H1 (cell line): Measurements from ENCODE around the gene TINAGL1. TPM values are rescaled to one million over a fixed set of nuclear protein-coding genes. Genes with fewer than 3 reads are reported as not detected.

Experiments
- CTCF ChIA-PET: fragments of 300-600 bp; sonication (Branson Sonifier 250); formaldehyde crosslinking; loops from one replicate; lab custom pipeline; 2021; ENCODE audit not compliant: partially characterized antibody; lab: Charles Lee
- POLR2A ChIA-PET: fragments of 300-600 bp; sonication (Branson Sonifier 250); formaldehyde crosslinking; loops from one replicate; lab custom pipeline; 2021; ENCODE audit warnings: inconsistent platforms; ENCODE audit not compliant: partially characterized antibody; lab: Charles Lee
- DNase-seq, 2 experiments: peaks; one replicate each; pipeline versions ENCODE4 v3.0.0 to v3.0.0-alpha.2; 2010 to 2022; ENCODE audit warnings: low spot score in 2 of 2, low read depth in 1 of 2, mixed read lengths in 1 of 2
- FAIRE-seq: peaks from 2 replicates; lab custom pipeline; 2011; peaks lifted over from hg19 to GRCh38; lab: Jason Lieb, UNC
- H2AFZ ChIP-seq: 2 replicates; pipeline ENCODE4 v1.8.1; 2012; ENCODE audit warnings: low read length, inconsistent platforms
- H2AK5ac ChIP-seq: 2 replicates; pipeline ENCODE4 v1.6.1; 2013; ENCODE audit warnings: low read depth, low read length
- H2BK120ac ChIP-seq: replicated peaks from 2 replicates; pipeline ENCODE3; 2013; ENCODE audit warnings: low read depth, low read length, inconsistent platforms
- H2BK12ac ChIP-seq: 2 replicates; pipeline ENCODE4 v1.6.1; 2013; ENCODE audit warnings: low read depth, low read length
- H2BK15ac ChIP-seq: 2 replicates; pipeline ENCODE4 v1.6.1; 2013; ENCODE audit warnings: low read length
- H2BK20ac ChIP-seq: 2 replicates; pipeline ENCODE4 v1.6.1; 2013; ENCODE audit warnings: low read length
- H2BK5ac ChIP-seq: 2 replicates; pipeline ENCODE4 v1.6.1; 2013; ENCODE audit warnings: low read depth, low read length
- H3K14ac ChIP-seq: 2 replicates; pipeline ENCODE4 v1.6.1; 2013; ENCODE audit warnings: inconsistent platforms; ENCODE audit not compliant: insufficient read length
- H3K18ac ChIP-seq: 2 replicates; pipeline ENCODE4 v1.6.1; 2013; ENCODE audit warnings: low read length; ENCODE audit errors: extremely low read depth
- H3K23ac ChIP-seq: 2 replicates; pipeline ENCODE4 v1.6.1; 2013; ENCODE audit warnings: inconsistent platforms; ENCODE audit not compliant: insufficient read length
- H3K23me2 ChIP-seq: 2 replicates; pipeline ENCODE4 v1.6.1; 2013; ENCODE audit warnings: low read depth, low read length
- H3K27ac ChIP-seq: 2 replicates; pipeline ENCODE4 v1.6.1; 2011; ENCODE audit warnings: low read depth, low read length, inconsistent platforms
- H3K27me3 ChIP-seq, 4 experiments: replicated peaks in 1 of 4; 1 replicate in 1 of 4; 2 replicates in 3 of 4; pipeline versions ENCODE4 v1.6.1 to v1.8.1; 2011 to 2013; ENCODE audit warnings: low read length in 3 of 4, mild to moderate bottlenecking in 3 of 4, inconsistent platforms in 2 of 4, mixed read lengths in 2 of 4, moderate library complexity in 1 of 4; ENCODE audit not compliant: control insufficient read depth in 3 of 4, insufficient read depth in 3 of 4; ENCODE audit errors: extremely low read depth in 1 of 4
- H3K36me3 ChIP-seq, 4 experiments: 2 replicates each; pipeline versions ENCODE4 v1.6.1 to v1.8.1; 2011 to 2013; ENCODE audit warnings: mild to moderate bottlenecking in 4 of 4, low read length in 3 of 4, moderate library complexity in 2 of 4, control low read depth in 1 of 4, inconsistent platforms in 1 of 4; ENCODE audit not compliant: insufficient read depth in 4 of 4, control insufficient read depth in 2 of 4
- H3K4ac ChIP-seq: replicated peaks from 2 replicates; pipeline ENCODE3; 2013; ENCODE audit warnings: low read length, low read depth, mixed read lengths, inconsistent platforms; ENCODE audit not compliant: insufficient read length
- H3K4me1 ChIP-seq, 4 experiments: replicated peaks in 1 of 4; 1 replicate in 1 of 4; 2 replicates in 3 of 4; pipeline versions ENCODE4 v1.6.1 to v1.8.1; 2011 to 2013; ENCODE audit warnings: low read length in 3 of 4, inconsistent platforms in 2 of 4, mixed read lengths in 1 of 4; ENCODE audit not compliant: insufficient read depth in 4 of 4, control insufficient read depth in 3 of 4
- H3K4me2 ChIP-seq, 2 experiments: 2 replicates each; pipeline versions ENCODE4 v1.6.1 to v1.8.1; 2011 to 2013; ENCODE audit warnings: low read depth in 2 of 2, low read length in 2 of 2, control low read depth in 1 of 2, inconsistent platforms in 1 of 2, mild to moderate bottlenecking in 1 of 2; ENCODE audit not compliant: insufficient read depth in 1 of 2
- H3K4me3 ChIP-seq, 4 experiments: fragments of 200-600, 300-600 bp in 1 of 4; sonication (generic), shearing (Covaris generic), sonication (Bioruptor Twin) in 1 of 4; 2 replicates each; pipeline versions ENCODE4 v1.5.1 to v1.8.1; 2011 to 2016; ENCODE audit warnings: low read length in 4 of 4, low read depth in 3 of 4, control low read depth in 2 of 4, inconsistent platforms in 2 of 4, mild to moderate bottlenecking in 2 of 4, mixed read lengths in 1 of 4, moderate library complexity in 1 of 4; ENCODE audit not compliant: insufficient read depth in 2 of 4; ENCODE audit errors: extremely low read depth in 1 of 4
- H3K56ac ChIP-seq: replicated peaks from 2 replicates; pipeline ENCODE3; 2013; ENCODE audit warnings: low read depth, mild to moderate bottlenecking, mixed read lengths, low read length, inconsistent platforms; ENCODE audit not compliant: insufficient read length
- H3K79me1 ChIP-seq: 2 replicates; pipeline ENCODE4 v1.6.1; 2013; ENCODE audit warnings: low read depth, low read length, control low read depth
- H3K79me2 ChIP-seq, 2 experiments: 2 replicates each; pipeline versions ENCODE4 v1.6.1 to v1.8.1; 2012 to 2013; ENCODE audit warnings: low read length in 2 of 2, mild to moderate bottlenecking in 2 of 2, inconsistent platforms in 1 of 2; ENCODE audit not compliant: insufficient read depth in 2 of 2, control insufficient read depth in 1 of 2
- H3K9ac ChIP-seq, 4 experiments: replicated peaks in 1 of 4; 1 replicate in 1 of 4; 2 replicates in 3 of 4; pipeline versions ENCODE4 v1.6.1 to v1.8.1; 2011 to 2013; ENCODE audit warnings: low read depth in 3 of 4, low read length in 3 of 4, control low read depth in 2 of 4, mild to moderate bottlenecking in 2 of 4, moderate library complexity in 2 of 4, inconsistent platforms in 1 of 4; ENCODE audit errors: extremely low read depth in 1 of 4
- H3K9me3 ChIP-seq, 2 experiments: 2 replicates each; pipeline versions ENCODE4 v1.6.1 to v1.8.1; 2012 to 2013; ENCODE audit warnings: mild to moderate bottlenecking in 2 of 2, moderate library complexity in 2 of 2, control low read depth in 1 of 2, inconsistent platforms in 1 of 2, low read depth in 1 of 2, low read length in 1 of 2, mixed read lengths in 1 of 2; ENCODE audit not compliant: insufficient read depth in 2 of 2
- H4K20me1 ChIP-seq, 2 experiments: replicated peaks in 1 of 2; 2 replicates each; pipeline versions ENCODE3 to v1.8.1; 2011 to 2013; ENCODE audit warnings: inconsistent platforms in 2 of 2, low read length in 2 of 2, mild to moderate bottlenecking in 1 of 2; ENCODE audit not compliant: insufficient read depth in 2 of 2, control insufficient read depth in 1 of 2
- H4K5ac ChIP-seq: 2 replicates; pipeline ENCODE4 v1.6.1; 2013; ENCODE audit warnings: low read length, low read depth, mixed read lengths, inconsistent platforms; ENCODE audit not compliant: insufficient read length
- H4K8ac ChIP-seq: 2 replicates; pipeline ENCODE4 v1.8.0; 2013; ENCODE audit warnings: mild to moderate bottlenecking, moderate library complexity, low read length, inconsistent platforms; ENCODE audit not compliant: insufficient read depth; ENCODE audit errors: extremely low read depth
- H4K91ac ChIP-seq: replicated peaks from 2 replicates; pipeline ENCODE3; 2013; ENCODE audit warnings: low read length, mixed read lengths, inconsistent platforms; ENCODE audit not compliant: insufficient read length
- BCL11A ChIP-seq, 2 experiments: IDR thresholded peaks; one replicate each; pipeline ENCODE4 v1.6.1; 2011; ENCODE audit warnings: low read depth in 2 of 2, low read length in 2 of 2, mild to moderate bottlenecking in 2 of 2
- CEBPB ChIP-seq: IDR thresholded peaks from 2 replicates; pipeline ENCODE4 v1.6.1; 2012; ENCODE audit warnings: low read depth, low read length
- CHD1 ChIP-seq: IDR thresholded peaks from 2 replicates; pipeline ENCODE4 v1.6.1; 2012; ENCODE audit warnings: low read depth, low read length, improper control_type of control experiment
- JUN ChIP-seq: IDR thresholded peaks from 2 replicates; pipeline ENCODE4 v1.6.1; 2011; ENCODE audit warnings: low read depth, mild to moderate bottlenecking, improper control_type of control experiment, low read length
- MAFK ChIP-seq: IDR thresholded peaks from 2 replicates; pipeline ENCODE4 v1.6.1; 2012; ENCODE audit warnings: low read depth, mild to moderate bottlenecking, improper control_type of control experiment, low read length
- NRF1 ChIP-seq: IDR thresholded peaks from 2 replicates; pipeline ENCODE4 v1.6.1; 2011; ENCODE audit warnings: mild to moderate bottlenecking, low read depth, low read length, improper control_type of control experiment
- POLR2A ChIP-seq, 2 experiments: IDR thresholded peaks; 1 replicate in 1 of 2; 2 replicates in 1 of 2; pipeline ENCODE4 v1.6.1; 2011; ENCODE audit warnings: low read depth in 2 of 2, low read length in 2 of 2, mild to moderate bottlenecking in 2 of 2; ENCODE audit errors: control extremely low read depth in 1 of 2
- RBBP5 ChIP-seq: IDR thresholded peaks from 2 replicates; pipeline ENCODE4 v1.7.1; 2012; ENCODE audit warnings: low read depth, mild to moderate bottlenecking, inconsistent platforms, low read length, moderate library complexity, borderline replicate concordance
- SP2 ChIP-seq: IDR thresholded peaks from 2 replicates; pipeline ENCODE4 v1.6.1; 2012; ENCODE audit warnings: mild to moderate bottlenecking, low read length, inconsistent platforms
- SP4 ChIP-seq: IDR thresholded peaks from 2 replicates; pipeline ENCODE4 v1.6.1; 2012; ENCODE audit warnings: low read length, inconsistent platforms
- SRF ChIP-seq: IDR thresholded peaks from 2 replicates; pipeline ENCODE4 v1.6.1; 2011; ENCODE audit warnings: mild to moderate bottlenecking, low read depth, low read length, moderate library complexity
- TEAD4 ChIP-seq: IDR thresholded peaks from 2 replicates; pipeline ENCODE4 v1.6.1; 2012; ENCODE audit warnings: low read depth, low read length, inconsistent platforms, mixed read lengths
- ZNF274 ChIP-seq: IDR thresholded peaks from 2 replicates; pipeline ENCODE4 v1.7.0; 2012; ENCODE audit warnings: low read length, borderline replicate concordance; ENCODE audit errors: extremely low read depth
- WGBS, 2 experiments: shearing (Covaris generic) in 1 of 2; methylation state at CpG; one replicate each; pipeline versions ENCODE4 v1.1.6 to v1.1.7; 2013 to 2015; ENCODE audit warnings: low lambda C conversion rate in 2 of 2, mixed read lengths in 2 of 2, inconsistent platforms in 1 of 2, low coverage in 1 of 2, missing lambda C conversion rate in 1 of 2; ENCODE audit not compliant: insufficient replicate concordance in 2 of 2, insufficient coverage in 1 of 2, insufficient read length in 1 of 2; ENCODE audit errors: extremely low coverage in 1 of 2, missing lambda C conversion rate in 1 of 2; 5-methylcytosine and 5-hydroxymethylcytosine counted together
- polyA plus RNA-seq, 7 experiments: library from polyadenylated mRNA; depleted of rRNA in 3 of 7; stranded (reverse) in 5 of 7; unstranded in 2 of 7; fragments of >200 nt in 5 of 7; fragments of 200-250 nt in 2 of 7; gene quantifications; 1 replicate in 5 of 7; 2 replicates in 1 of 7; 4 replicates in 1 of 7; pipeline versions ENCODE4 v1.2.1 to v1.2.3, GENCODE V29; 2011 to 2013; ENCODE audit warnings: missing spikeins in 2 of 7, mixed read lengths in 2 of 7
- total RNA-seq: library from RNA; stranded (reverse); fragmentation: NEBNext Ultra II Directional; extraction: Animal tissue kit (Norgen Biotek cat#: 25700); gene quantifications from 2 replicates; pipeline ENCODE4 v1.2.1, GENCODE V29; 2021

Gene TINAGL1
- total and polyA plus RNA-seq, 2 of the 8 experiments (the other 6 are each of a cell fraction or from before 2014, with no cell fraction given), result 11.2 to 21.7 TPM

- Histone ChIP-seq H3K18ac (0 out of 2 replicates have a peak overlapping the region, but pooled peaks have one; percentile 0), H3K23ac (no peak overlapping the region), H2BK12ac (no peak overlapping the region), H2BK20ac (no peak overlapping the region), H4K20me1 (no peaks in the 10 kb centered on the region), H4K8ac (no peak overlapping the region), H3K27ac (no peak overlapping the region), H3K14ac (no peak overlapping the region), H3K4ac (no peak overlapping the region), H3K9me3 (no peaks in the 10 kb centered on the region), H3K27me3 (peaks cover 0 to 2% (median 0%) of the 10 kb centered on the region in 4 experiments; a peak in 2 of 7 replicates), H2AK5ac (no peak overlapping the region), H3K79me2 (no peaks in the 10 kb centered on the region), H3K4me2 (no peak overlapping the region; a peak in 1 of 4 replicates), H3K79me1 (no peaks in the 10 kb centered on the region), H2BK5ac (peak overlapping the region; percentile 86), H3K4me3 (no peak overlapping the region), H3K56ac (no peak overlapping the region), H3K9ac (no peak overlapping the region), H4K5ac (no peak overlapping the region), H2AFZ (no peak overlapping the region), H4K91ac (no peak overlapping the region), H3K36me3 (no peaks in the 10 kb centered on the region), H3K23me2 (no peaks in the 10 kb centered on the region), H2BK120ac (no peak overlapping the region), H3K4me1 (peaks cover 7 to 34% (median 18%) of the 10 kb centered on the region in 4 experiments), H2BK15ac (no peak overlapping the region)
- DNase-seq, result no peak
- FAIRE-seq, result no peak
- POLR2A ChIA-PET, result interaction anchor here (0.9 to 1.7 kb wide), 2 partner anchors 16 to 69 kb away, joined by 4 to 6 read pairs; no protein-coding TSS in a partner anchor
- 53% methylated on average over 11 of the region's 12 CpGs; no CpG with 5 or more reads in 1 of the 2 experiments for WGBS, 2 experiments
- CTCF ChIA-PET, result interaction anchor here (0.6 to 2.1 kb wide), 8 partner anchors 10 to 819 kb away, joined by 3 to 9 read pairs (median 4); no protein-coding TSS in a partner anchor
- no peak for TF ChIP-seq MAFK
- no peak for TF ChIP-seq NRF1
- TF ChIP-seq ZNF274, result no peak
- no peak for TF ChIP-seq TEAD4
- TF ChIP-seq POLR2A (IDR thresholded peaks at IDR 0.05; ENCODE audit: control extremely low read depth in 1 of 2, low read depth in 2 of 2, low read length in 2 of 2), result no peak
- TF ChIP-seq SP4, result no peak
- no peak for TF ChIP-seq CHD1
- TF ChIP-seq SP2, result no peak
- TF ChIP-seq RBBP5, result no peak
- no peak for TF ChIP-seq SRF
- no peak for TF ChIP-seq JUN
- no peak for TF ChIP-seq BCL11A (IDR thresholded peaks at IDR 0.05; ENCODE audit: low read depth in 2 of 2, low read length in 2 of 2)
- TF ChIP-seq CEBPB, result no peak
Observed at GRCh38 chr1:31581821-31582810, 5.8 kb downstream of the TINAGL1 start.
